HG03039 (cell line): ENCODE results near the gene GAB4.
"Not testable (repeated sequence)": the region's sequence is repeated elsewhere in the genome, so short reads cannot be mapped to it uniquely, and the experiment has no call there.

ENCODE experiments used
- ATAC-seq: cut with Tn5 transposase; IDR thresholded peaks from one replicate; pipeline ENCODE4 v1.9.1; 2021; ENCODE audit warnings: mild to moderate bottlenecking, moderate library complexity; ENCODE audit not compliant: unreplicated experiment

Gene GAB4

GRCh38 chr22:16915701-16916100, 92.3 kb downstream of the GAB4 start:
- ATAC-seq, result no peak

- ATAC-seq, result not testable (repeated sequence)
These were observed 93.1 kb downstream of the GAB4 start for GRCh38 chr22:16914911-16915310.

GRCh38 chr22:16914006-16914405, 94.0 kb downstream of the GAB4 start:
- no peak for ATAC-seq

GRCh38 chr22:16912281-16912680, 95.7 kb downstream of the GAB4 start:
- ATAC-seq, result no peak
